WTC11 (cell line): ENCODE results near the gene RBSN. TPM values are rescaled to one million over a fixed set of nuclear protein-coding genes. Genes with fewer than 3 reads are reported as not detected.

ENCODE experiments used
- ATAC-seq: fragments of 200-7000 bp; cut with Tn5 transposase; 2 replicates; pipeline ENCODE4 v1.10.0; 2021; ENCODE audit warnings: mild to moderate bottlenecking, moderate library complexity
- CTCF ChIA-PET: fragments of 300-600 bp; sonication (Branson Sonifier 250); formaldehyde crosslinking; loops from one replicate; lab custom pipeline; 2021; ENCODE audit warnings: antibody characterized with exemption; lab: Charles Lee
- POLR2A ChIA-PET: fragments of 350-600 bp; sonication (Branson Sonifier 250); formaldehyde crosslinking; loops from one replicate; lab custom pipeline; 2021; ENCODE audit warnings: antibody characterized with exemption; lab: Charles Lee
- DNase-seq: peaks from one replicate; pipeline ENCODE4 v3.0.0; 2021; ENCODE audit warnings: low spot score
- H3K27ac Mint-ChIP-seq: 2 replicates; pipeline ENCODE4 v1.8.0; 2021; ENCODE audit warnings: mixed read lengths
- H3K27me3 Mint-ChIP-seq: 2 replicates; pipeline ENCODE4 v1.8.0; 2021; ENCODE audit warnings: low read depth, mild to moderate bottlenecking, moderate library complexity, mixed read lengths
- H3K36me3 Mint-ChIP-seq: 2 replicates; pipeline ENCODE4 v1.8.0; 2021; ENCODE audit warnings: mixed read lengths
- H3K4me1 Mint-ChIP-seq: 2 replicates; pipeline ENCODE4 v1.8.0; 2022; ENCODE audit warnings: mixed read lengths
- H3K4me3 Mint-ChIP-seq: 2 replicates; pipeline ENCODE4 v1.8.0; 2021; ENCODE audit warnings: mild to moderate bottlenecking, moderate library complexity, mixed read lengths
- H3K9me3 Mint-ChIP-seq: 2 replicates; pipeline ENCODE4 v1.8.0; 2021; ENCODE audit warnings: mixed read lengths
- ATF1 ChIP-seq: sonication (generic); formaldehyde crosslinking; IDR thresholded peaks from 2 replicates; pipeline ENCODE4 v1.8.1; 2023; ENCODE audit warnings: mild to moderate bottlenecking, moderate library complexity, missing genetic modification reagents
- CBFB ChIP-seq: sonication (generic); formaldehyde crosslinking; IDR thresholded peaks from 2 replicates; pipeline ENCODE4 v1.8.1; 2022; ENCODE audit warnings: mild to moderate bottlenecking, low read depth, missing genetic modification reagents
- CREM ChIP-seq: sonication (generic); formaldehyde crosslinking; IDR thresholded peaks from 2 replicates; pipeline ENCODE4 v1.8.1; 2022; ENCODE audit warnings: mild to moderate bottlenecking, missing genetic modification reagents, moderate library complexity
- ETV6 ChIP-seq: sonication (generic); formaldehyde crosslinking; IDR thresholded peaks from 2 replicates; pipeline ENCODE4 v1.8.1; 2022; ENCODE audit warnings: mild to moderate bottlenecking, missing genetic modification reagents
- FOXJ3 ChIP-seq: sonication (generic); formaldehyde crosslinking; IDR thresholded peaks from 2 replicates; pipeline ENCODE4 v1.9.0; 2021; ENCODE audit warnings: missing genetic modification reagents, mild to moderate bottlenecking, borderline replicate concordance
- FOXK1 ChIP-seq: sonication (generic); formaldehyde crosslinking; IDR thresholded peaks from 2 replicates; pipeline ENCODE4 v1.8.0; 2022; ENCODE audit warnings: mild to moderate bottlenecking, moderate library complexity, missing genetic modification reagents
- FOXP1 ChIP-seq: sonication (generic); formaldehyde crosslinking; IDR thresholded peaks from 2 replicates; pipeline ENCODE4 v1.8.0; 2022; ENCODE audit warnings: missing genetic modification reagents, mild to moderate bottlenecking, moderate library complexity, borderline replicate concordance
- GTF2I ChIP-seq: fragments of 250-450 bp; sonication (Bioruptor Pico); conservative IDR thresholded peaks from 2 replicates; pipeline ENCODE4 v1.4.0; 2021; ENCODE audit warnings: mild to moderate bottlenecking
- JUN ChIP-seq: sonication (generic); formaldehyde crosslinking; IDR thresholded peaks from 2 replicates; pipeline ENCODE4 v1.8.0; 2023; ENCODE audit warnings: mild to moderate bottlenecking, missing genetic modification reagents
- KAT7 ChIP-seq: sonication (generic); formaldehyde crosslinking; IDR thresholded peaks from 2 replicates; pipeline ENCODE4 v1.8.1; 2023; ENCODE audit warnings: missing genetic modification reagents, mild to moderate bottlenecking, borderline replicate concordance
- NFATC4 ChIP-seq: fragments of 250-450 bp; sonication (Bioruptor Pico); IDR thresholded peaks from 2 replicates; pipeline ENCODE4 v1.9.0; 2021; ENCODE audit warnings: mild to moderate bottlenecking
- NR1H2 ChIP-seq: sonication (generic); formaldehyde crosslinking; IDR thresholded peaks from 2 replicates; pipeline ENCODE4 v1.9.0; 2021; ENCODE audit warnings: mild to moderate bottlenecking, moderate library complexity, missing genetic modification reagents
- NR3C1 ChIP-seq: sonication (generic); formaldehyde crosslinking; conservative IDR thresholded peaks from 2 replicates; pipeline ENCODE4 v1.8.1; 2023; ENCODE audit warnings: low read depth, mild to moderate bottlenecking, missing genetic modification reagents
- SMAD3 ChIP-seq: sonication (generic); formaldehyde crosslinking; IDR thresholded peaks from 2 replicates; pipeline ENCODE4 v1.8.0; 2022; ENCODE audit warnings: missing genetic modification reagents, mild to moderate bottlenecking, borderline replicate concordance
- SOX15 ChIP-seq: fragments of 250-450 bp; sonication (Bioruptor Pico); IDR thresholded peaks from 2 replicates; pipeline ENCODE4 v1.9.0; 2021; ENCODE audit warnings: mild to moderate bottlenecking
- TCF7 ChIP-seq: sonication (generic); formaldehyde crosslinking; IDR thresholded peaks from 2 replicates; pipeline ENCODE4 v1.8.0; 2022; ENCODE audit warnings: mild to moderate bottlenecking, low read depth, missing genetic modification reagents, moderate library complexity
- ZBTB21 ChIP-seq: sonication (generic); formaldehyde crosslinking; IDR thresholded peaks from 2 replicates; pipeline ENCODE4 v1.8.1; 2023; ENCODE audit warnings: mild to moderate bottlenecking, missing genetic modification reagents, borderline replicate concordance
- ZNF121 ChIP-seq: sonication (generic); formaldehyde crosslinking; IDR thresholded peaks from 2 replicates; pipeline ENCODE4 v1.8.0; 2023; ENCODE audit warnings: missing genetic modification reagents
- ZNF671 ChIP-seq: fragments of 250-450 bp; sonication (Bioruptor Pico); IDR thresholded peaks from 2 replicates; pipeline ENCODE4 v1.8.0; 2021; ENCODE audit warnings: mild to moderate bottlenecking
- total RNA-seq: library from RNA; stranded (reverse); gene quantifications from 3 replicates; pipeline ENCODE4 v1.2.3, GENCODE V29; 2021
- TF ChIP-seq, protein P1 (sequence below): sonication (generic); formaldehyde crosslinking; IDR thresholded peaks from 2 replicates; pipeline ENCODE4 v1.8.1; 2022; ENCODE audit warnings: mild to moderate bottlenecking, moderate library complexity, missing genetic modification reagents
- TF ChIP-seq, protein P2 (sequence below): sonication (generic); formaldehyde crosslinking; IDR thresholded peaks from 2 replicates; pipeline ENCODE4 v1.8.1; 2023; ENCODE audit warnings: mild to moderate bottlenecking, missing genetic modification reagents
- TF ChIP-seq, protein P3 (sequence below): sonication (generic); formaldehyde crosslinking; IDR thresholded peaks from 2 replicates; pipeline ENCODE4 v1.8.1; 2022; ENCODE audit warnings: missing genetic modification reagents, borderline replicate concordance
- TF ChIP-seq, protein P4 (sequence below): sonication (generic); formaldehyde crosslinking; IDR thresholded peaks from 2 replicates; pipeline ENCODE4 v1.8.1; 2023; ENCODE audit warnings: mild to moderate bottlenecking, moderate library complexity, missing genetic modification reagents
- TF ChIP-seq, protein P5 (sequence below): fragments of 250-450 bp; sonication (Bioruptor Pico); IDR thresholded peaks from 2 replicates; pipeline ENCODE4 v1.9.0; 2021; ENCODE audit warnings: mild to moderate bottlenecking
- TF ChIP-seq, protein P6 (sequence below): fragments of 250-450 bp; sonication (Bioruptor Pico); conservative IDR thresholded peaks from 2 replicates; pipeline ENCODE4 v1.9.0; 2021; ENCODE audit warnings: mild to moderate bottlenecking
- TF ChIP-seq, protein P7 (sequence below): sonication (generic); formaldehyde crosslinking; IDR thresholded peaks from 2 replicates; pipeline ENCODE4 v1.8.1; 2023; ENCODE audit warnings: mild to moderate bottlenecking, missing genetic modification reagents, moderate library complexity
- TF ChIP-seq, protein P8 (sequence below): fragments of 200-600 bp; IDR thresholded peaks from 2 replicates; pipeline ENCODE4 v1.8.0; 2022; ENCODE audit warnings: antibody characterized with exemption

RBSN gene
- total RNA-seq, 1 experiment from 2014 or later: 24.2 TPM

DNA sequence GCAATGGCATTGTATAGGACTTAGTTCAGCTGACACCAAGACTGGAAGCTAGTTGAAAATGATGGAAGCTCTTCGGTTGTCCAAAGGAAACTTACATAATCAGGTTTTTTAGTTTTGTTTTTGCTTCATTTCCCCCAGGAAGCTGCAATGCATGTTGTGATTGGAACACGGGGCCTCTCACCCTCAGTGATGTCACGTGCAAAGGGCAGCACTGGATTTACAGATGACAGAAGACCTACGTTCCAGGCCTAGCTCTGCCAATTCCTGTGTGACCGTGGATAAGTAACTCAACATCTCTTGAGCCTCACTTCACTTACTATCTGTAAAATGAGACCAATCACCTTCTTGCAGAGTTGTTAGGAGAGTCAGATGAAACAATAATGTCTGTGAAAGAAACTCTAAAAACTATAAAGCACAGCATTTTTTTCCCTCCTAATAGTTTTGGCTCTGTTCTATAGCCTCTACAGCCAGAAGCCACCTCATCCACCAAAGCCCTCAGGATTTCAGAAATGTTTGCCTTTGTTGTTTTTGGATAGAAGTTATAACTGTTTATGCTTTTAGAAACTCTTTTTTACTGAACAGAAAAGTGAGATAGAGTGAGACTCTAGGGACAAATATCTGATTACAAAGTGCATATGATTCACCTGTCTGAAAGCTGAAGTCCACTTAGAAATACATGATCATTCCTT, 4.6 kb downstream of the RBSN start:
- H3K4me1 Mint-ChIP-seq: peaks cover 6% of the 10 kb centered on the region

DNA sequence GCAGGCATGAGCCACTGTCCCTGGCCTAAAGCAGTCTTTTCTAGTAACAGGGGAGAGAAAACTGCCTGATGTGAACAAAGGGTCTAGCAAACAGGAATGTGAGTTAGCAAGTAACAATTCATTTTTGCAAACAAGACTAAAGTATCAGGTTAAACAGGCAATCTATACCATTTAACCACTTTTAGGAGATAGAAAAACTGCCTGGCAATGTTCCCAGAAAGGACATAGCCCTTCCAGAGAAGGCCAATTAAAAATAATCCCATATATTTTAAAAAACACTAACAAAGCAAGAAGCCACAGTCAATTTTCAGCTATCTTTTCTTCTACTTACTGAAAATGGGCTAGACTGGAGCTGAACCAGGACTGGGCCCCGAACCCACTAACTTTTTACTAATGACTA, 6.3 kb downstream of the RBSN start:
- Mint-ChIP-seq H3K27me3 (no peaks in the 10 kb centered on the region), H3K27ac (no peak overlapping the region), H3K9me3 (no peaks in the 10 kb centered on the region), H3K4me1 (no peaks in the 10 kb centered on the region; the same call in 1 of the 2 replicates), H3K4me3 (no peak overlapping the region), H3K36me3 (peaks cover 19% of the 10 kb centered on the region)
- ChIA-PET CTCF (no interaction called here), POLR2A (no interaction called here)
- ATAC-seq (no peak), DNase-seq (no peak)
- no peak for TF ChIP-seq ZNF121 (CRISPR knock-in tag)
- TF ChIP-seq, protein P1, sequence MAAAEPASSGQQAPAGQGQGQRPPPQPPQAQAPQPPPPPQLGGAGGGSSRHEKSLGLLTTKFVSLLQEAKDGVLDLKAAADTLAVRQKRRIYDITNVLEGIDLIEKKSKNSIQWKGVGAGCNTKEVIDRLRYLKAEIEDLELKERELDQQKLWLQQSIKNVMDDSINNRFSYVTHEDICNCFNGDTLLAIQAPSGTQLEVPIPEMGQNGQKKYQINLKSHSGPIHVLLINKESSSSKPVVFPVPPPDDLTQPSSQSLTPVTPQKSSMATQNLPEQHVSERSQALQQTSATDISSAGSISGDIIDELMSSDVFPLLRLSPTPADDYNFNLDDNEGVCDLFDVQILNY (CRISPR knock-in tag): no peak
- TF ChIP-seq, protein P2, sequence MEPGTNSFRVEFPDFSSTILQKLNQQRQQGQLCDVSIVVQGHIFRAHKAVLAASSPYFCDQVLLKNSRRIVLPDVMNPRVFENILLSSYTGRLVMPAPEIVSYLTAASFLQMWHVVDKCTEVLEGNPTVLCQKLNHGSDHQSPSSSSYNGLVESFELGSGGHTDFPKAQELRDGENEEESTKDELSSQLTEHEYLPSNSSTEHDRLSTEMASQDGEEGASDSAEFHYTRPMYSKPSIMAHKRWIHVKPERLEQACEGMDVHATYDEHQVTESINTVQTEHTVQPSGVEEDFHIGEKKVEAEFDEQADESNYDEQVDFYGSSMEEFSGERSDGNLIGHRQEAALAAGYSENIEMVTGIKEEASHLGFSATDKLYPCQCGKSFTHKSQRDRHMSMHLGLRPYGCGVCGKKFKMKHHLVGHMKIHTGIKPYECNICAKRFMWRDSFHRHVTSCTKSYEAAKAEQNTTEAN: no peak
- TF ChIP-seq, protein P3, sequence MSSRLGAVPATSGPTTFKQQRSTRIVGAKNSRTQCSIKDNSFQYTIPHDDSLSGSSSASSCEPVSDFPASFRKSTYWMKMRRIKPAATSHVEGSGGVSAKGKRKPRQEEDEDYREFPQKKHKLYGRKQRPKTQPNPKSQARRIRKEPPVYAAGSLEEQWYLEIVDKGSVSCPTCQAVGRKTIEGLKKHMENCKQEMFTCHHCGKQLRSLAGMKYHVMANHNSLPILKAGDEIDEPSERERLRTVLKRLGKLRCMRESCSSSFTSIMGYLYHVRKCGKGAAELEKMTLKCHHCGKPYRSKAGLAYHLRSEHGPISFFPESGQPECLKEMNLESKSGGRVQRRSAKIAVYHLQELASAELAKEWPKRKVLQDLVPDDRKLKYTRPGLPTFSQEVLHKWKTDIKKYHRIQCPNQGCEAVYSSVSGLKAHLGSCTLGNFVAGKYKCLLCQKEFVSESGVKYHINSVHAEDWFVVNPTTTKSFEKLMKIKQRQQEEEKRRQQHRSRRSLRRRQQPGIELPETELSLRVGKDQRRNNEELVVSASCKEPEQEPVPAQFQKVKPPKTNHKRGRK: no peak
- no peak for TF ChIP-seq ZBTB21 (CRISPR knock-in tag)
- no peak for TF ChIP-seq NFATC4 (CRISPR knock-in tag)
- no peak for TF ChIP-seq CBFB
- TF ChIP-seq ZNF671: no peak
- TF ChIP-seq NR1H2 (CRISPR knock-in tag): no peak
- TF ChIP-seq KAT7 (CRISPR knock-in tag): no peak
- TF ChIP-seq GTF2I (CRISPR knock-in tag): no peak
- TF ChIP-seq CREM: no peak

More for the DNA sequence above, 4.6 kb downstream of the RBSN start:
- CTCF ChIA-PET: no interaction called here
- POLR2A ChIA-PET: no interaction called here
- TF ChIP-seq NR3C1 (no peak), ETV6 (CRISPR knock-in tag) (no peak), JUN (no peak), SMAD3 (CRISPR knock-in tag) (no peak), FOXP1 (CRISPR knock-in tag) (no peak), ZNF671 (no peak), NR1H2 (CRISPR knock-in tag) (no peak), TCF7 (CRISPR knock-in tag) (no peak), FOXK1 (CRISPR knock-in tag) (no peak), SOX15 (CRISPR knock-in tag) (no peak), ATF1 (CRISPR knock-in tag) (no peak), FOXJ3 (CRISPR knock-in tag) (no peak)
- TF ChIP-seq, protein P4, sequence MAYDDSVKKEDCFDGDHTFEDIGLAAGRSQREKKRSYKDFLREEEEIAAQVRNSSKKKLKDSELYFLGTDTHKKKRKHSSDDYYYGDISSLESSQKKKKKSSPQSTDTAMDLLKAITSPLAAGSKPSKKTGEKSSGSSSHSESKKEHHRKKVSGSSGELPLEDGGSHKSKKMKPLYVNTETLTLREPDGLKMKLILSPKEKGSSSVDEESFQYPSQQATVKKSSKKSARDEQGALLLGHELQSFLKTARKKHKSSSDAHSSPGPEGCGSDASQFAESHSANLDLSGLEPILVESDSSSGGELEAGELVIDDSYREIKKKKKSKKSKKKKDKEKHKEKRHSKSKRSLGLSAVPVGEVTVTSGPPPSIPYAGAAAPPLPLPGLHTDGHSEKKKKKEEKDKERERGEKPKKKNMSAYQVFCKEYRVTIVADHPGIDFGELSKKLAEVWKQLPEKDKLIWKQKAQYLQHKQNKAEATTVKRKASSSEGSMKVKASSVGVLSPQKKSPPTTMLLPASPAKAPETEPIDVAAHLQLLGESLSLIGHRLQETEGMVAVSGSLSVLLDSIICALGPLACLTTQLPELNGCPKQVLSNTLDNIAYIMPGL (CRISPR knock-in tag): no peak
- TF ChIP-seq, protein P5, sequence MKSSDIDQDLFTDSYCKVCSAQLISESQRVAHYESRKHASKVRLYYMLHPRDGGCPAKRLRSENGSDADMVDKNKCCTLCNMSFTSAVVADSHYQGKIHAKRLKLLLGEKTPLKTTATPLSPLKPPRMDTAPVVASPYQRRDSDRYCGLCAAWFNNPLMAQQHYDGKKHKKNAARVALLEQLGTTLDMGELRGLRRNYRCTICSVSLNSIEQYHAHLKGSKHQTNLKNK (CRISPR knock-in tag): no peak
- TF ChIP-seq, protein P6, sequence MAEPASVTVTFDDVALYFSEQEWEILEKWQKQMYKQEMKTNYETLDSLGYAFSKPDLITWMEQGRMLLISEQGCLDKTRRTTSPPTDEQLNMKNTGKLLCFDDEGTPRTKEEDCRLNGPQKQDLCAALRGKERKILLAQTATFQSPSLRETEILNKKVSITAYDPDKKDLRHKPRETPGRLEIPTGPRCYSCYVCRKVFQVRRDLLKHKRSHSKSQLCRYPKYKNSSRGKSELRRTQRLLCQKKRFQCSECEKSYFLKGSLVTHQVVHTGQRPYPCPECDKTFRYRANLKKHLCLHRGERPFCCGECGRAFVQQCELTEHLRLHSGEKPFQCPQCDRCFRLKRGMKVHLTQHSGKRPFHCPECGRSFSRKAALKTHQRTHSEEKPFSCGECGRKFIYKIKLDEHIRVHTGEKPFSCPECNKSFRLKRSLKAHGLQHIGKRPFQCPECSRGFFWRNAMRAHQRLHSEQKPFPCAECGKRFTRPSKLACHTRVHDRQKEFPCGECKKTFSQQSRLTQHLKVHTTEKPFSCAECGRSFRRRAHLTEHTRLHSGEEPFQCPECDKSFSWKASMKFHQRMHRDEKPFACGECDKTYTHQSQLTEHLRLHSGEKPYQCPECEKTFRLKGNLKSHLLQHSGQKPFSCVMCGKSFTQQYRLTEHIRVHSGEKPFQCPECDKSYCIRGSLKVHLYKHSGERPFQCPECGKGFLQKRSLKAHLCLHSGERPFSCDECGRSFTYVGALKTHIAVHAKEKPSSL: no peak
- TF ChIP-seq, protein P7, sequence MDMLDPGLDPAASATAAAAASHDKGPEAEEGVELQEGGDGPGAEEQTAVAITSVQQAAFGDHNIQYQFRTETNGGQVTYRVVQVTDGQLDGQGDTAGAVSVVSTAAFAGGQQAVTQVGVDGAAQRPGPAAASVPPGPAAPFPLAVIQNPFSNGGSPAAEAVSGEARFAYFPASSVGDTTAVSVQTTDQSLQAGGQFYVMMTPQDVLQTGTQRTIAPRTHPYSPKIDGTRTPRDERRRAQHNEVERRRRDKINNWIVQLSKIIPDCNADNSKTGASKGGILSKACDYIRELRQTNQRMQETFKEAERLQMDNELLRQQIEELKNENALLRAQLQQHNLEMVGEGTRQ: no peak
- TF ChIP-seq, protein P8, sequence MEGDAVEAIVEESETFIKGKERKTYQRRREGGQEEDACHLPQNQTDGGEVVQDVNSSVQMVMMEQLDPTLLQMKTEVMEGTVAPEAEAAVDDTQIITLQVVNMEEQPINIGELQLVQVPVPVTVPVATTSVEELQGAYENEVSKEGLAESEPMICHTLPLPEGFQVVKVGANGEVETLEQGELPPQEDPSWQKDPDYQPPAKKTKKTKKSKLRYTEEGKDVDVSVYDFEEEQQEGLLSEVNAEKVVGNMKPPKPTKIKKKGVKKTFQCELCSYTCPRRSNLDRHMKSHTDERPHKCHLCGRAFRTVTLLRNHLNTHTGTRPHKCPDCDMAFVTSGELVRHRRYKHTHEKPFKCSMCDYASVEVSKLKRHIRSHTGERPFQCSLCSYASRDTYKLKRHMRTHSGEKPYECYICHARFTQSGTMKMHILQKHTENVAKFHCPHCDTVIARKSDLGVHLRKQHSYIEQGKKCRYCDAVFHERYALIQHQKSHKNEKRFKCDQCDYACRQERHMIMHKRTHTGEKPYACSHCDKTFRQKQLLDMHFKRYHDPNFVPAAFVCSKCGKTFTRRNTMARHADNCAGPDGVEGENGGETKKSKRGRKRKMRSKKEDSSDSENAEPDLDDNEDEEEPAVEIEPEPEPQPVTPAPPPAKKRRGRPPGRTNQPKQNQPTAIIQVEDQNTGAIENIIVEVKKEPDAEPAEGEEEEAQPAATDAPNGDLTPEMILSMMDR: no peak
- no peak for DNase-seq
- Mint-ChIP-seq H3K9me3 (no peaks in the 10 kb centered on the region), H3K4me3 (no peak overlapping the region), H3K27me3 (no peaks in the 10 kb centered on the region), H3K36me3 (peaks cover 19% of the 10 kb centered on the region), H3K27ac (no peak overlapping the region)
- no peak for ATAC-seq
